ENCODE measurements around the gene SNAP29.
"Not testable (repeated sequence)": the region's sequence is repeated elsewhere in the genome, so short reads cannot be mapped to it uniquely, and the experiment has no call there.

The SNAP29 gene

DNA sequence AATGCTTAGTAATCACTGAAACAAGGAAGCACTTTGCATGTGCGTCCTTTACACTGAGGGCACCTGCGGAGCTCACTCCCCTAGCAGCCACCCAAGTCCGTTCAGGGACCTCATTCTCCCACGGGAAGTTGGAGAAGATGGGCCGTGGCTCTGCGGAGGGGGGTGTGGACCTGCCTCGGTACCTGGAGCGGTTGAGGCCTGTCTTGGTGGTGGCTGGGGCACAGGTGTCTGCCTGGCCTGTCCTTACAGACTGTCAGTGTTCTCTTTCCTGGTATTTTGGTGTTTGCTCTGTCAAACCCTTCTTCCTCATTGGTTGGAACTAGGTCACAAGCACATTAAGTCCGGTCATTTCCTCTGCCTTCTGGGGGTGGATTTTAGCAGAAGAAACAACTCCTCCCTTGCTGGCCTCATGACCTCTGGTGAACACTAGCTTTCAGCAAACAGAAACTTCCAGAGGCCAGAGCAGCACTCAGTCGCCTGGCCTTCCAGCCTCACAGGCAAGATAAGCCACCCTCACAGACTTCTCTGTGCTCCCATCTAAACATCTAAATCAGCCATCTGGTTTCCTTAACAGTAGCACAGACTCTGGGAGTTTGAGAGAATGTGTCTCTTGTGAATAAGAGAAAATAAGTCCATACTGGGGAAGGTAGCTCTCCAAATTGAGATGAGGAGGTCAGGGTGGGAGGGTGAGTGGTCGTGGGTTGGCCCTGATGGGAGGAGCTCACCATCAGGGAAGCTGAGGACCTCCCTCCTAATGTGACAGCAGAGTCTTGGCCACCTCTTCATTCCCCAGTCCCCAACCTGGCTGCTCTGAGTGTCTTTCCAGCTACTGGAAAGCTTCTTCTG is 8.6 kb downstream of the SNAP29 start:
- no peak for DNase-seq

DNA sequence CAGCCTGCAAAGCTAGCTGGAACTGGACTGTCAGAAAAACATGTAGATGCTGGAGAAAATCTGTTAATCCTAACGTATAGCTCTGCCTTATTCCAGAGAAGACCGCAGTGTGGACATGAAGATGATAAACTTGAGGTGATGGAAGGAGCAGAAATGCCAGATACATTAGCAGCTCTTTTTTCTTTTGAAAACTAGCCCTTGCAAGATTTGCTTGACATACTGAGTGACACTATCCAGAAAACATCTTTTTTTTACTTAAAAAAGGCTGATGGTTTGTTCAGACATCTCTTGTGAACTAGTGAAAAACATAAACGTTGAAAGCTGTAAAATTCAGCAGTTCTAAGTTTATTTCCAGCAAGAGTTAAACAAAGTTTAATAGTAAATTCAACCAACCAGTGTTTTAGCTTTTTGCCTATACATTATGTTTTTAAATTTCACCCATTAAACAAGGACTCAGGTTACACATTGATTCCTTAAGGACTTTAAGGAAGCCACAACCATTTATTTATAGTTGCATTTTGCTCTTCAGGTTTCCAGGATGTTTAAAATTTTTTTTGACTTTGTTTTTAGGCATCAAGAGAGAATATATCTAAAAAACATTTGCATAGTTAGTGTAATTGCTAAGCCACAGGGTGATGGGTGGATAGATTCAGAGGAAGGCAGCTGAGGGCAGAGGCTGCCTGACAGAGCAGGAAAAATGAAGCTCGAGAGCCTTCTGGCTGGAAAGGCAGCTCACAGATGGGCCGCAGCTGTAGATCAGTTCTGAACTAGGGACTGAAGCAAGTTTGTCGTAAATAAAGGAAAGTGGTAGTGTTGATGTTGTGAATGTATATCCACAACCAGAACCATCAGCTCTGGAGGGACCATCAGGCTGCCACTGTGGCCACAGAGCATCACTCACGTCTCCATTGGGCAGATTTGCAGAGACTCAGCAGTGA is 9.5 kb downstream of the SNAP29 start:
- no peak for DNase-seq

DNA sequence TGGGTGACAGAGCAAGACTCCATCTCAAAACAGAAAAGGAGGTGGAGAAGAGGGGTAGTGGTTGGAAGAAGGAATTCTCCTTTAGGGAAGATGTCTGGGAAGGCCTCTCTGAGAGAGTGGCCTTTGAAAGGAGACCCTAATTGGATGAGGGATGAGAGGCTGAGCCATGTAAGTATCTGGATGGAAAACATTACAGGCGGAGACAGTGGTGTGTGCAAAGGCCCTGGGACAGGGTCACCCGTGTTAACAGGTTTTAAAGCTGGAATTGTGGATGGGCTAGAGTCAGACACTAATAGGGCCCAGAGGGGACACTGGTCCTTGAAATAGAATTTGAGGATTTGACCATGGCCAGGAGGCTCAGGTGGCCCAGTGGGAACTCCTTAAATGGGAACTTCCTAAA is 10.4 kb downstream of the SNAP29 start:
- DNase-seq, result no peak

DNA sequence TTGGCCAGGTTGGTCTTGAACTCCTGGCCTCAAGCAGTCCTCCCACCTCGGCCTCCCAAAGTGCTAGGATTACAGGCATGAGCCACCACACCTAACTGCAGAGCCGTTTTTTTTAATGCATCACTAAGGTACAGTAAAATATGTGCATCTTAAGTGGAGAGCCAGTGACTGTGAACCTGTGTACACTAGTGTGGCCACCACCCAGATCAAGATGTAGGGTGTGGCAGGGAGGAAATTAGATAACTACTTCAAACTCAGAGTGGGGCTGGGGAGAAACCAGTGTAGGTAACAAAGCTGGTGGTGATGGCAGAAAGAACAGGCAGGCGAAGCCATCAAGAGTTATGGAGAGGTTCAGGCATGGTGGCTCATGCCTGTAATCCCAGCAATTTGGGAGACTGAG is 14.4 kb downstream of the SNAP29 start:
- no peak for DNase-seq

DNA sequence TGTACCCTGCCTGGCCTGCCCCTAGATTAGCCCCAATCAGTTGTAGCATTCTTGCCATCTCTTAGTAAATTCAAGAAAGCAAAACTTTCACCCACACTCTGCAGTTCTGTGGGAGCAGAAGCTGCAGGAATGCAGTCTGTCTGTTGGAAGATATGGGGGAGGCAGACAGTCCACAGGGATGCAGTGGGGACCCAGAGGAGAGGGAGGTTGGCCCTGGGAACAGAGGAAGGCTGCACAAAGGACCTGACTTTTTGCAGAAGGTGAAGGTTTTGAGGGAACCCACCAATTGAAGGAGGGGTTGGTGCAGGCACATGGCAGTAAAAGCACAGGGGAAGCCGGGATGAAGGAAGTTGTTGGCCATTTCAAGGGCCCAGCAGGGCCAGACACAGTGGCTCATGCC is 16.5 kb downstream of the SNAP29 start:
- DNase-seq, result no peak

DNA sequence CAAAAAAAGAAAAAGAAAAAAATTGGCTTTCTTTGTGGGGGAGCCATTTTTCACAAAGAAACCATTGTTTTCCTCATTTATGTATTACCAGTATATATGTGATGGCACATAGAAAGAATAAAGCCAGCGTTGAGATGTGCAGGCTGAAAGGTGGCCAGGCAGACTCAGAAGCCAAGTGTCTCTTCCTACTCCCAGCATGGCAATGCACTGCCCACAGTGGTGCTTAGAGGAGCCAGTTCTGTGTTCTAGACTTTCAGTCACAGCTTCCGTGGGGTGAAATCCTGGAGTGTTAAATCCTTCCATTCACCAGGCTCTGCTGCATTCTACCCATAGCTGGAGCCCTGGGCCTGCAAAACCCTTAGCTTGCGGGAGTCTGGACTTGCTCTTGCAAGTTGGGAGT is 18.9 kb downstream of the SNAP29 start:
- no peak for DNase-seq

DNA sequence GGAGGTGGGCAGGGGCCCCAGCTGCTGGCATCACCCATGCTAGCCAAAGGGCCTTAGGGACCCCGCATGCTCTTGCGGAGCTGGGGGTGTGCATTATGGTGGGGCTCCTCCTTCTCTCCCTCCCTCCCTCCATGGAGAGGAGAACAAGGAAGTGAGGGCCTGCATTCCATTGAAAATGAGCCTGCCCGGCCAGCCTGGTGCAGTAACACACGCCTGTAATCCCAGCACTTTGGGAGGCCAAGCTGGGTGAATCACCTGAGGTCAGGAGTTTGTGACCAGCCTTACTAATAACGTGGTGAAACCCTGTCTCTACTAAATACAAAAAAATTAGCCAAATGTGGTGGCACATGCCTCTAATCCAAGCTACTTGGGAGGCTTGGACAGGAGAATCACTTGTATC is 22.4 kb downstream of the SNAP29 start:
- DNase-seq, result no peak

DNA sequence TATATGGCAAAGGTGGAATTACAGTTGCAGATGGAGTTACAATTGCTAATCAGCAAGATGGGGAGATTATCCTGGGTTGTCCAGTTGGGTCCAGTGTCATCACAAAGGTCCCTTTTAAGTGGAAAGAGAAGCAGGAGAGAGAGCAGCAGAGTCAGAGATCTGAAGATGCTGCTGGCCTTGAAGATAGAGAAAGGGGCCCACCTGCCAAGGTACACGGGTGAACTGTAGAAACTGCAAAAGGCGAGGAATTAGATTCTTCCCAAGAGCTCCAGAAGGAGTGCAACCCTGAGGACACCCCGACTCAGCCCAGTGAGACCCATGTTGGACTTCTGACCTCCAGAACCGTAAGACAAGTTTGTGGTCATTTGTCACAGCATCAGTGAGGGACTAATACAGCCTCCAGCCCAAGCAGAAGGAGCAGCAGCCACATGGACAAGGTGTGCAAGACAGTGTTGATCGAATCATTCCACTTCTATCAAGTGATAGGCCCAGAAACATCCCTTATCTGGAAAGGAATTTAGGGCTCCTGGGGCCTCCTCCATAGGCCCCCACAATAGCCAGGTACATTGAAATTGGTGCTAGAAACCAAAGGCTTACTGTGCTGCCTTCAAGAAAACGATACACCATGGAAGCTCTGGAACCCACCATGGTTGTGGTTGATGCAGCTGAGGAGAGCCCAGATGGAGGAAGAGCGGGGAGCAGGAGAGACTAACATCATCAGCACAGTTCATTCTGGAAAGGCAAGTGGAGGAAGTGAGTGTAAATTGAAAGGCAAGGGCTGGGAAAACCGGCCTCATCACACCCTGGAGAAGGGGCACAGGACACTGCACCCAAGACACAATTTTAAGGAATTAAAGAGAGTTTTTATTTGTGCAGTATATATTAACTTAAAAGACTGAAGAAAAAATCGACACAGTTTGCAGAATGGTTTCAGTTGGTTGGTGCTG is 23.3 kb downstream of the SNAP29 start:
- no peak for DNase-seq

DNA sequence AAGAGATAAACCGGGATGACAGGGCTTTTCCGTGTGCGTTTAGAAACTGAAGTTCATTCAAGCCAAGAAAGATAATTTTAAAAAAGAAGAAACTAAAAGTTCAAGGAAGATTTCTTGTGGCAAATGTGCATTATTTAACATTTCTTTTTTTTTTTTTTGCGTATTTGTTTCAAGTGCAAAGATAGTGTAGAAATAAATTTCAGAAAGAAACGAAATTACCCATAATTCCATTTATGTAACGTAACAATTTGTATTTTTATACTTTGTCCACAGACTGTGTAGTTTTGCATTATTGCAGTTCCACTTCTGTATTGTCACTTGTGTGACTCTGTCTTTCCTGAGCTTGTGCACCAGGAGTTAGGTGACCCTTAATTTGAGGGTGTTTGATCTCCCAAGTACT is 24.0 kb downstream of the SNAP29 start:
- DNase-seq, result no peak

DNA sequence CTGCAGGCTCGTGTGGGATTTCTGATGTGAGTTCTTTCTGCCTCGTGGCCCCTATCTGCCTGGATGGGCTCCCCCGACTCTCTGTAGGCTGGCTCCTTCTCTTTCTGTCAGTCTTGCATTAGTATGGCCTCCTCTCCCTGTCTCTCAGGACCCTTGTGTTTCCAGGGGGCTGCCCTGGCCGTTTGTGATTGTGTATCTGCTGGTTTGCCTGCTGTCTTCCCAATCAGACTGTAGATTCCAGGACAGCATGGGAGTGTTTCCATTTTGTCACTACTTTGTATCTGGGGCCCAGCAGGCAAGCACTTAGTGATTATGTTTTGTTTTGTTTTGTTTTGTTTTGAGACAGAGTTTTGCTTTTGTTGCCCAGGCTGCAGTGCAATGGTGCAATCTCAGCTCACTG is 25.6 kb downstream of the SNAP29 start:
- DNase-seq, result no peak

DNA sequence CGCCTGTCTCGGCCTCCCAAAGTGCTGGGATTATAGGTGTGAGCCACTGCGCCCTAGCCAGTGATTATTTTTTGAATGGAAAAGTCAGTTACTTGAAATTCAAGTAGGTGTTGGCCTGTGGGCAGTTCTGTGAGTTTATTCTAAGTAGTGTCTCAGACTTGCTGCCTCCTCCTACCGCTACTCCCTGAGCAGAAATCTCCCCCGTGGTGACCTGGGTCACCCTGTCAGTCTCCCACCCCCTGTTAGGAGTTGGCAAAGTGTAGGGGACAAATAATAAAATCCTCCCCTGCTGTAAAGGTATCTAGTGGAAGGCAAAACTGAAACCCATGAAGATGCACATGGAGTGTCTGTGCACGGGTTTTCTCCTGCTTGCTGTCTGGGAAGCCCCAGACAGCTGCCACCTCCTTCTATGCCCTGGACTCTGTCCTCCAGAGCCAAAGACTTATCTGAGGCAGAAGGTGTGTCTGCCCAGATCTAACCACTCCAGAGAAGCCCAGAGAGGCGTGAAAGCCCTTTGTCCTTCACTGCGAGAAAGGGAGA is 26.3 kb downstream of the SNAP29 start:
- DNase-seq, result no peak

DNA sequence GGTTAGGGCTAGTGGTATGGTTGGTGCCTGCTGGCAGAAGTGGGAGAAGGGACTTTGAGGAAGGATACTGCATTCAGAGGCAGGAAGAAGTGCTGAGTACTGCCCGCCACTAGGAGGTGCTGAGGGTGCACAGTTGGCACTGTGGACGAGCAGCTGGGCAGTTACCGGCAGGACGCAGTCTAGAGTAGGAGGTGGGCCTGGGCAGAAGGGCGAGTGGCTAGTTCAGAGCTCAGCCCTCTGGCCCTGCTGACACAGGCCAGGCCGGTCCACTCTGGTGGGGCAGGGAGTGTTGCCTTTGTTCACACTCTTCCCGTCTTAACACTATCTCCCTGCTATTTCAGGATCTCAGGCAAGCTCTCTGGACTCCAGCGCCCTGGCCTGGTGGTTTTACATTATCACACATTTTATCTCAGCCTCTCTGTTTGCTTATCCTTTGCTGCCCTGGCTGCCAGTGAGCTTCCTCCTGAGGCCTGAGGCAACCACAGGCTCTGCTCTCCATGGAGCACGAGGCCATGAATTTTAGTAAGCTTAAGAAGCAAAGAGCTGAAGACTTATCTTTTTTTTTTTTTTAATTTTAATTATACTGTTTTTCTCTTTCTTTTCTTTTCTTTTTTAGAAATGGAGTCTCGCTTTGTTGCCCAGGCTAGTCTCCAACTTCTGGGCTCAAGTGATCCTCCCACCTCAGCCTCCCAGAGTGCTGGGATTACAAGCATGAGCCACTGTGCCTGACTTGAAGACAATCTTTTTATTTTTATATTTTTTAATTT is 26.9 kb downstream of the SNAP29 start:
- DNase-seq, result peak; percentile 15

DNA sequence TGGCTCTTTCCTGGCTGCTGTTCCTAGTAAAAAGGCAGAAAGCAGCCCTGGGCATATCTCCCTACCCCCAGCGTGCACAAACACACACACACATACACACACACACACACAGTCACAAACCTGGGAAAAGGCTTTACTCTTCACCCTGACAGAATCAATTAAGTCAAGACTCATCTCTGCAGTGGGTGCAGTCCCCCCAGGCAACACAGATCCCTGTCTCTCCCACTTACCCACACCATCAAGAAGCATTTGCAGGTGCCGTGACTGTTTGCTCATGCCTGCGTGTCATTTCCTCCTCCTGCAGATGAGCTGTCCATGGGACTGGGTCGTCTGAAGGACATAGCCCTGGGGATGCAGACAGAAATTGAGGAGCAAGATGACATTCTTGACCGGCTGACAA is 28.6 kb downstream of the SNAP29 start:
- no peak for DNase-seq

DNA sequence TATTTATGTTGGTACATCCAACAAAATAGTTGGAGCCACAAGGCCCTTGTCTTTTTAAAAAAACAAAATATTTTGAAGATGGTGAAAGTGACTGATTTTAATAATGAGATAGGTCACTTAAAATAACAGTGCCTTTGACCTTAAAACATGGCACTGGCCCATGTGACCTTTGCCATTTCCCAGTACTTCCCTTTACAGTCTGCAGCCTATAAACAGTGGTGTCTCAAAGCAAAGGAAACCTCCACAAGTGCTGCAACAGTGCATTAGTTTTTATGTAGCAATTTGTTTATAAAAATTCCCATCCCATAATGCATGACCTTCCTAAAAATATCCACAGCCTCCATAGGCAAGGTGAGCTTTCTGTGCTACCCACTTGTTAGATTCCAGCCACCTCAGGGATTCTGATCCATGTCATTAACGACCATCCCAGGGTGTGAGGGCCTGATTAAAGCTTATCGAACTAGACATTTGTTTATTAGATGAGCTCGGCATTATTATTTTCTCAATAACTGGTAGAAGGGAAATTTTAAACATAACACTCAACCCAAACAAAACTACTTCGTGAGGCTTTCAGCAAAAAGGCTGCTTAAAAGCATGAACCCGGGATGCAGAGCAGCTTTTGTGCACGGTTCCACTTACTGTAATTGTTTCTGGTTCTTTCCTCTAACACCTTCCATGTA is 30.4 kb downstream of the SNAP29 start:
- DNase-seq, result no peak

DNA sequence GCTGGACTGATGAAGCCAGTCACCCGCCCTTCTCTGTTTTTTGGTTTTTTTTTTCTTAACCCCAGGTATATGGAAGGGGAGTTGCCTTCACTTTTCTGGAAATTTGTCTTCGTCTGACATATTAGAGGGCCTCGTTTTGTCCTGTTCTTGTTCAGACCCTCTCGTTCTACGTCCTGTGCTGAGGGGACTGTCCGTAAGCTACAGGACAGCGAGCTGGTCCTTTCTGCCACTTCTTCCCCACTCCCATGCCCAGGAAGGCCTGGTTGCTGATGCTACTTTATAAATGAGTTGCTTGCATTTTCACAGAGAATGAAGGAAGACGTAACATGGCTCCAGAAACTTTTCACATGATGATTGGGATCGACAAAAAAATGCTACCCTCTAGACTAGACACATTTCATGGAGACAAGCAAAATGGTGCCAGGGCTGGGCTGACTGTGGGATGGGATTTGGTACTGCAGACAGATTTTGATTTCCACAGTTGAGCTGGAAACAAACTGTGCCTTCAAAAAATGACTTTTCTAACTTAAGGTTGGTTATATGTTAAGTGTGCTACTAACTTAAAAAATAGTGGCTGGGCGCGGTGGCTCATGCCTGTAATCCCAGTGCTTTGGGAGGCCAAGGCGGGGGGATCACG is 31.2 kb downstream of the SNAP29 start:
- no peak for DNase-seq

DNA sequence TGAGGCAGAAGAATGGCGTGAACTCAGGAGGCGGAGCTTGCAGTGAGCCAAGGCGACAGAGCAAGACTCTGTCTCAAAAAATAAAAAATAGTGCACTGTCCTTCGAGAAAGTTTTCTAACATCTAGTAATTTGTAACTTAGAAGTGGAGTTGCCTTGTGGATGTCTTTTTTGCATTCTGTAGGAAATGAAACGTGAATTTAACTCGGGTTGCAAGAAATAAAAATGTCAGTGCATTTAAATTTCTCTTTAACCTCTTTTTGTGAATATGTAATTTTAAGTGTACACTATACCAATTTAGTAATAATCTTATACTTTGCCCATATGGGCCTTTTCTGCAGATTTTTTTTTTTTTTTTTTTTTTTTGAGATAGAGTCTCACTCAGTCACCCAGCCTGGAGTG is 32.2 kb downstream of the SNAP29 start:
- no peak for DNase-seq

DNA sequence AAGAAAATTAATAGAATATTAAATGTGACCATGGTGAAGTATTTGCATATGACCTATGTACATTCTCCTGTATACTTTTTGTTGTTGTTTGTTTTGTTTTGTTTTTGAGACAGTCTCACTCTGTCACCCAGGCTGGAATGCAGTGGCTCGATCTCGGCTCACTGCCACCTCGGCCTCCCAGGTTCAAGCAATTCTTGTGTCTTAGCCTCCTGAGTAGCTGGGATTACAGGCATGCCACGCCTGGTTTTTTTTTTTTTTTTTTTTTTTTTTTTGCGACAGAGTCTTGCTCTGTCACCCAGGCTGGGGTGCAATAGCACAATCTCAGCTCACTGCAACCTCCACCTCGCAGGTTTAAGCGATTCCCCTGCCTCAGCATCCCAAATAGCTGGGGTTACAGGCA is 38.9 kb downstream of the SNAP29 start:
- DNase-seq, result not testable (repeated sequence)

DNA sequence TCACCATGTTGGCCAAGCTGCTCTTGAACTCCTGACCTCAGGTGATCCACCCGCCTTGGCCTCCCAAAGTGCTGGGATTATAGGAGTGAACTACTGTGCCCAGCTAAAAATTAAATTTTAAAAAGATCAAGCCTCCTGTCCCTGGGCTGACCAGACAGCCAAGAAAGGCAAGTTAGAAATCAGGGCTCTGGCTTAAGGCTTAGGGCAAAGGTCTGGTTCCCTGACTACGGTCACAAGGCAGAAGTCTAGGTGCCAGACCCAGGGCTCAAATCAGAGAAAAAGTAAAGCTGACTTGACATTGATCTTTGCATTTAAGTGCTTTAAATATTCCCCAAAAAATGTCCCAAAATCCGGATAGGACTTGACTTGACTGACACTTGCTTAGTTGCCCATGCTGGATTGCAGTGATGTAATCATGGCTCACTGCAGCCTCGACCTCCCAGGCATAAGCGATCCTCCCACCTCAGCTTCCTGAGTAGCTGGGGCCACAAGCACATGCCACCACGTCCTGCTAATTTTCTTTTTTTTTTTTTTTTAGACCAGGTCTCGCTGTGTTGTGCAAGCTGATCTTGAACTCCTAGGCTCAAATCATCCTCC is 41.1 kb downstream of the SNAP29 start:
- DNase-seq, result no peak

DNA sequence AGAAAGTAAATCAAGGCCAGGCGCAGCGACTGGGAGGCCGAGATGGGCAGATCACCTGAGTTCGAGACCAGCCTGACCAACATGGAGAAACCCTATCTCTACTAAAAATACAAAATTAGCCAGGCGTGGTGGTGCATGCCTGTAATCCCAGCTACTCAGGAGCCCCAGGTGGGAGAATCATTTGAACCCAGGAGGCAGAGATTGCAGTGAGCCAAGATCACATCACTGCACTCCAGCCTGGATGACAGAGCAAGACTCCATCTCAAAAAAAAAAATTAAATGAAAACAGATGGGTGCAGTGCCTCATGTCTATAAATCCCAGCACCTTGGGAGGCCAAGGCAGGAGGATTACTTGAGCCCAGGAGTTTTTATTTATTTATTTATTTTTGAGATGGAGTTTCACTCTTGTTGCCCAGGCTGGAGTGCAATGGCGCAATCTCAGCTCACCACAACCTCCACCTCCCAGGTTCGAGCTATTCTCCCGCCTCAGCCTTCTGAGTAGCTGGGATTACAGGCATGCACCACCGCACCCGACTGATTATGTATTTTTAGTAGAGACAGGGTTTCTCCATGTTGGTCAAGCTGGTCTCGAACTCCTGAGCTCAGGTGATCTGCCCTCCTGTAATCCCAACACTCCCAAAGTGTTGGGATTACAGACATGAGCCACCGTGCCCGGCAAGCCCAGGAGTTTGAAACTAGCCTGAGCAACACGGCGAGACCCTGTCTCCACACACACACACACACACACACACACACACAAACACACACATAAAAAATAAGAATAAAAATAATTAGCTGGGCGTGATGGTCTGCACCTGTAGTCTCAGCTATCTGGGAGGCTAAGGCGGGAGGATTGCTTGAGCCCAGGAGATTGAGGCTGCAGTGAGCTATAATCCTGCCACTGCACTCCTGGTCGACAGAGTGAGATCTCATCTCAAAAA is 42.6 kb downstream of the SNAP29 start:
- not testable (repeated sequence) for DNase-seq
